ENCODE results near the gene STK4. TPM values are rescaled to one million over a fixed set of nuclear protein-coding genes. Genes with fewer than 3 reads are reported as not detected.

Gene STK4
- total and polyA plus RNA-seq, 8 donors = 25.0 to 63.7 (median 28.2) TPM

DNA sequence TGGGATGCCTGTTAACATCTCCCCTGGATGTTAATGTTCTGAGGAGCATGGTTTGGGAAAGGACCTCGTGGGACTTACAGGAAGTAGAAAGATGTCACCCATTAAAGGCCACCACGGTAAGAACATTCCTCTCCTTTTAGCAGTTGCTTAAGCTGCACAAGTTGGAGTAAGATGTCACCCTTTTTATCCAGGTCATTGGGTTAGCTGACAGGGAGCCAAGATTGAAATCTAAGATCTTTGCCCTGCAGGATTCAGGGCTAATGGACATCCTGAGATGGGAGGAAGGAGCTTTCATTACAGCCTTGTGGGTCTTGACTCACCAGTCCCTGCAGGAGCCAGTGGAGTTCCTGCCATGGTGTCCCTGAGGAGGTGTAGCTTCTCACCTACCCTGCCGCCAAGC lies 34.4 kb upstream of the STK4 start:
- peaks cover 0 to 66% of the 10 kb centered on the region in 2 donors for H3K36me3 ChIP-seq
- H3K4me1 ChIP-seq = no peaks in the 10 kb centered on the region
- TF ChIP-seq CTCF (IDR thresholded peaks at IDR 0.05) = no peak
- H3K4me3 ChIP-seq = no peak overlapping the region
- H3K27ac ChIP-seq = no peak overlapping the region
- H3K9me3 ChIP-seq = no peaks in the 10 kb centered on the region
- H3K27me3 ChIP-seq = no peaks in the 10 kb centered on the region
- ATAC-seq = no peak
- intact Hi-C loops (cut with DNase I) = no loop called here
- DNase-seq = no peak

GRCh38 chr20:44932916-44933315 lies 33.4 kb upstream of the STK4 start:
- ATAC-seq (no peak), DNase-seq (no peak)
- intact Hi-C loops (cut with DNase I) = no loop called here
- Histone ChIP-seq H3K27me3 (no peaks in the 10 kb centered on the region), H3K36me3 (peaks cover 0 to 73% of the 10 kb centered on the region in 2 donors), H3K4me3 (no peak overlapping the region), H3K4me1 (no peaks in the 10 kb centered on the region), H3K9me3 (no peaks in the 10 kb centered on the region), H3K27ac (no peak overlapping the region)
- TF ChIP-seq CTCF (IDR thresholded peaks at IDR 0.05) = no peak

GRCh38 chr20:44936510-44936909 lies 29.8 kb upstream of the STK4 start:
- intact Hi-C loops (cut with DNase I) = no loop called here
- no peak for ATAC-seq
- peaks cover 0 to 93% of the 10 kb centered on the region in 2 donors for H3K36me3 ChIP-seq
- H3K4me1 ChIP-seq = no peaks in the 10 kb centered on the region
- H3K27ac ChIP-seq = no peak overlapping the region
- TF ChIP-seq CTCF (IDR thresholded peaks at IDR 0.05) = no peak
- peak in 1 of 4 donors; percentile 75 for DNase-seq
- H3K27me3 ChIP-seq = no peaks in the 10 kb centered on the region
- H3K9me3 ChIP-seq = no peaks in the 10 kb centered on the region
- no peak overlapping the region for H3K4me3 ChIP-seq

DNA sequence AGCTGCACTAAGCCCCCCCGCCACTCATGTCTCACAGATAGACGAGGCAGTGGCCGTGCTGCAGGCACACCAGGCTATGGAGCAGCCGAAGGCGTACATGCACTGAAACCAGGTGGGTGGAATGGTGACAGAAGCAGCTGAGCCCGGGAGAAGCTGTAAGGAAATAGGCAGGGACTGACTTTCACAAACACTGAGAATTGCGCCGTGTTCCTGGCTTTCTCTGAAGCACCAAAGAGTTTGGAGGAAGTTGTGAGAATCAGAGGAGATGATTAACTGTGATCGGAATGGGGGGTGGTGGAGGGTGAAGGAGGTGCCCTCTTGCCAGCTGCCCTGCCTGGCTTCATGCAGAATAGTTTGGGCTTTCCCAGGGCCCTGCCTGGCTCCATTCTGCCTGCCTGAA lies 27.7 kb upstream of the STK4 start:
- Histone ChIP-seq H3K36me3 (peaks cover 0 to 93% of the 10 kb centered on the region in 2 donors), H3K4me3 (no peak overlapping the region), H3K27me3 (no peaks in the 10 kb centered on the region), H3K4me1 (no peaks in the 10 kb centered on the region), H3K27ac (no peak overlapping the region), H3K9me3 (no peaks in the 10 kb centered on the region)
- no peak for TF ChIP-seq CTCF (IDR thresholded peaks at IDR 0.05)
- DNase-seq (no peak), ATAC-seq (no peak)
- intact Hi-C loops (cut with DNase I) = no loop called here

DNA sequence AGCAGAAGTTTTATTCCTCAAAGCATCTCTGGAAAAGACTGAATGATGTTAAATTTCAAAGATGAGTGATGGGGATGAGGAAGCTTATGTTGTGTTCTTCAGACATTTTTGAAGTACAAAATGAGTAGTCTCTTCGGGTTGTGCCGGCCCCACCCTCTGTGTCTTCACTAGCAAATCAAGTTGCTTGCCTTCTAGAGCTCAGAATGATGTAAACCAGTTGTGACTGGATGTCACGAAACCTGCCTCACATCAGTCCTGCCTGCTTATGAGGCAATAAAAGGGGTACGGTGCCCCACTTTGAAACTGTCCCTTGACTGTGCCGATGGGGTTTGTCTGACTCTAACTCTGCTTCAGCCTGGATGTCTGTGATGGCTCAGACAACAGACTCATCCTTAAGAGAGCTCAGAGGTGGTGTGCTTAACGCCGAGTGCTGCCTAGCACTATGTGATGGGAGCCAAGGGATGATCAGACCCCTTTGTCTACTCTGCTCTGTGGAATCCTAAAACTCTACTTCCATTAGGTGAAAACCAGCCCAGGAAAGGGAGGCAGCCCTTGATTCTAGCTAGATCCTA lies 25.1 kb upstream of the STK4 start:
- DNase-seq = no peak
- TF ChIP-seq CTCF (IDR thresholded peaks at IDR 0.05) = no peak
- intact Hi-C loops (cut with DNase I) = no loop called here
- Histone ChIP-seq H3K4me1 (no peaks in the 10 kb centered on the region), H3K9me3 (no peaks in the 10 kb centered on the region), H3K4me3 (no peak overlapping the region), H3K36me3 (peaks cover 0 to 95% of the 10 kb centered on the region in 2 donors), H3K27ac (no peak overlapping the region), H3K27me3 (no peaks in the 10 kb centered on the region)
- ATAC-seq = no peak

Data from left lung (tissue), 10 donors.